Anterior cingulate cortex (tissue), 58 donors: ENCODE measurements around the gene PDE4DIP.
A peak's percentile ranks its signal among the peaks of the same experiment; 100 is the strongest.
"Not testable (repeated sequence)": the region's sequence is repeated elsewhere in the genome, so short reads cannot be mapped to it uniquely, and the experiment has no call there.

ENCODE experiments used
- DNase-seq, 58 donors: peaks; one replicate each; lab custom pipeline; 2025; lab: John Stamatoyannopoulos, UW

Gene PDE4DIP

GRCh38 chr1:148966084-148966483, 121.9 kb downstream of the PDE4DIP start:
- DNase-seq: not testable (repeated sequence)

DNA sequence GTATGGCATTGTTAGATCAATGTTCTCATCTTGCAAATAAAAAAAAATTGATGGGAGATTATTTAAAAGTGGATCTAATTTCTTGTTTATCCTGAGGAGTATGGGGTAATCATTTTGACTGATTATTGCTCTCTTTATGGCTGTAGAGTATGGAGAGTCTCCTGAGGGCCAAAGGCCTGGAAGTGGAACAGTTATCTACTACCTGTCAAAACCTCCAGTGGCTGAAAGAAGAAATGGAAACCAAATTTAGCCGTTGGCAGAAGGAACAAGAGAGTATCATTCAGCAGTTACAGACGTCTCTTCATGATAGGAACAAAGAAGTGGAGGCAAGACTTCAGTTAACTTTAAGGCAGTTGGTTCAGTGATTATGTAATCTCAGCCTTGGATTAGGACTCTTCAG, 123.4 kb downstream of the PDE4DIP start:
- DNase-seq: not testable (repeated sequence)

DNA sequence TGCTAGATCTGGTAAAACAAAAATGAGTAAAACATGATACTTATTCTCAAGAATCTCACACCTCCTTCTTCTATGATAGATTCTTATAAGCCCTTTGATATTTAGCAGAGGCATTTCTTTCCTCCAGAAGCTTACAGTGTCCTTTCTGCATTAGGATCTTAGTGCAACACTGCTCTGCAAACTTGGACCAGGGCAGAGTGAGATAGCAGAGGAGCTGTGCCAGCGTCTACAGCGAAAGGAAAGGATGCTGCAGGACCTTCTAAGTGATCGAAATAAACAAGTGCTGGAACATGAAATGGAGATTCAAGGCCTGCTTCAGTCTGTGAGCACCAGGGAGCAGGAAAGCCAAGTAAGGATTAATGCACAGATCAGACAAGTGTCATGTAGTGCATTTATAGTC, 124.5 kb downstream of the PDE4DIP start:
- DNase-seq: not testable (repeated sequence)

- not testable (repeated sequence) for DNase-seq
These were observed 124.9 kb downstream of the PDE4DIP start for GRCh38 chr1:148969126-148969525.

DNA sequence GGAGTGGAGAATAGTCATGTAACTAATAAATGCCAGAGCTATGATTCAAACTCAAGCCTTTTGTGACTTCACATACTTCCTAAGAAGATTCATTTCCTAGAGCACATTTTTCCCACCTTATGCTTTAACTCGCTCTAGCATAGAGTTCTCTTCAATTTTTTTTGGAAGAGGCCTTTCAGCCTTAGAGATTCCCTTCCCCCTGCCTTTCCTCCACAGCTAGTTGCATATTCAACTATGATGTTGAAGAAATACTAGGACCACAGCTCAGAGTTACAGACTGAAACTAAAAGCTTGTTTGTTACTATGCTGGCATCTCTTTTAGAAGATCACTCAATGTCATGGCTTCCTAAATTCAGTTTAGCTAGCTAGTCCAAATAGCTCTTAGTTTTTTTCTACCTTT, 131.2 kb downstream of the PDE4DIP start:
- not testable (repeated sequence) for DNase-seq

- not testable (repeated sequence) for DNase-seq
These were observed 131.8 kb downstream of the PDE4DIP start for GRCh38 chr1:148975866-148976537.

GRCh38 chr1:148977785-148978184, 133.6 kb downstream of the PDE4DIP start:
- DNase-seq: not testable (repeated sequence)

- DNase-seq: not testable (repeated sequence)
These were observed 145.2 kb downstream of the PDE4DIP start for GRCh38 chr1:148989378-148989777.

DNA sequence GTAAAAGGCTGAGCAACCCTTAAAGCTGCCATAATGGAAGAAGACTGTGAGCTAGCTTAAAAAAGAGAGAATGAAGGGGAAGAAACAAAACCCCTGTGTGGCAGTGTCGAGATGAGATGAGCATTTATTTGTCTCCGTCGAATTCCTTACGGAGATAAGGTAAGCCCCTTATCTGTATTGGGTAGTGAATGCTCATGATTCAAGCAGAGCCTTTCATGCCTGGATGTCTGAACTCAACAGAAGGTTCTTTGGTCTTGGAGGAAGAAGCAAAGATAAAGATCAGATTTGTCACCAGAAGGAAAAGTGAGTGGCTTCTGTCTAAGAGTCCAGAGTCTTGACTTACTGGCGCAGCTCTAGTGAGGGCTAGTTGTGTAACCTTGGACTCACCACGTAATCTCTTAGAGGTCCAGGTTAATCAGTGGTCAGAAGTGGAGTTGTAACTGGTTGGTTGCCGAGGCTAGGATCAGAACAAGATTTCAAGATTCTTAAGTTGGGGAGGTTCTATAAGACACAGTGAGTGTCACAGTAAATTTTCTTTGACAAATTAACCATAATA, 146.1 kb downstream of the PDE4DIP start:
- DNase-seq: not testable (repeated sequence)

- not testable (repeated sequence) for DNase-seq
These were observed 147.6 kb downstream of the PDE4DIP start for GRCh38 chr1:148991818-148992217.

- not testable (repeated sequence) for DNase-seq
These were observed 148.1 kb downstream of the PDE4DIP start for GRCh38 chr1:148992364-148992763.

DNA sequence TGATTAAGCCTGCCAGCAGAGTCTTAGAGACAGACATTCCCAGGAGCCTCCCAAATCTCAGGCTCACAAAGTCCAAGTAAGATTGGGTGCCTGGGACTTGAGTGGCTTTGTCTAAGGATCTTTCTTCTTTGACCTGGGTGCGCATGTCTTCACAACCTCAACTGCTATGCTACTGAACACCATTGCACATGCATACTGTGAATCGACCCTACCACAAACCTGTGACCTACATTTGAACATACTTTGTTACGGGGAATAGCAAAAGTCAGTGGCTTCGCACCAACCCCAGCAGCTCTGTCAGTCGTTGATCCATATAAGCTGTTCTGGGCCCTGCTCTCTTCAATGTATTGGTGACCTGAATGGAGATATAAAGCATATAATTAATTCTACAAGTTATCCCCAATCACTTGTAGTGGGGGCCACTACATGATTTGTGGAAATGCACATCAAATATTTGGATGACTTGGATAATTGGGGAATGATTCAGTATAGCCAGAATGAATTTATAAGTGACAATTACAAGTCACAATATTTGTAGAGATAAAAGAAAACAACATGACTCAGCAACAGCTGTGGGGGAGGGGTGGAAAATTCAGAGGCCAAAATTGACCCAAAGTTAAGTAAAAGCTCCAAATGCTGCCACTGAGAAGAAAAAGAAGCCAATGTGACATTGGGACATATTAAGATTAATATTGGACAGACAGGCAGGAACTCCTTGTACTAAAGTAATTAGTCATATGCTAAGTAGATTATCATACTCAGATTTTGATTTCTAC, 152.4 kb downstream of the PDE4DIP start:
- peak in 1 of 58 donors; percentile 27 for DNase-seq

DNA sequence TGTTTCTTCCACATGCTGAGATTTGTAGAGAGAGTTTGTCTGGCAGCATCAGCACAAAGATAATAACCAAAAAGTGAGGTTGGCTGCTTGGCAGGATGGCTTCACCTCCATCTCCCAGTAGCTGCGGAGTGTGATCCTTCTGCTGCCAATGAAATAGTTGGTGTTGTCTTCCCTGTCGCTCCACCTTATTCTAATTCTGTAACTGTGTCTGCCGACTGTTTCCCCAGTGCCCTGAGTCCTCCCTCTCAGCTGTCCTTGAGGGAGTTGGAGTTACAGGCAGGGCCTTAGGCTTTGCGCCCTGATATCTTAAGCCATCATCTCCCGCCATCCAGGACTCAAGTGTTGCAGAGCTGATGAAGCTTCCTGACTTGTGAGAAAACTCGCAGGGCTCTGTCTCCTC, 153.2 kb downstream of the PDE4DIP start:
- not testable (repeated sequence) for DNase-seq

DNA sequence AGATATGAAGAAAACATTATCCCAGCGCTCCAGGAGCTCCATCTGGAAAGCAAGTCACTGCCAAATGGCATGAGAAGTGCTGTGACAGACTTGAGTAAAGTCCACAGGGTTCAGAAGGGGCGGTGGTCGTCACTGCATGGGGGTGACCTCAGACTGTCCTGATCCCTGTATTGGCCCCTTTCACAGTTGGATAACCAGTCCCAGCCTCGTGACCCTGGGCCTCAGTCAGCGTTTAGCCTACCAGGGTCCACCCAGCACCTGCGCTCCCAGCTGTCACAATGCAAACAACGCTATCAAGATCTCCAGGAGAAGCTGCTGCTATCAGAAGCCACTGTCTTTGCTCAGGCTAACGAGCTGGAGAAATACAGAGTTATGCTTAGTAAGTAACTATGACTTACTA, 158.4 kb downstream of the PDE4DIP start:
- not testable (repeated sequence) for DNase-seq

GRCh38 chr1:149008326-149008725, 164.1 kb downstream of the PDE4DIP start:
- DNase-seq: not testable (repeated sequence)

- DNase-seq: not testable (repeated sequence)
These were observed 164.5 kb downstream of the PDE4DIP start for GRCh38 chr1:149008769-149009168.

DNA sequence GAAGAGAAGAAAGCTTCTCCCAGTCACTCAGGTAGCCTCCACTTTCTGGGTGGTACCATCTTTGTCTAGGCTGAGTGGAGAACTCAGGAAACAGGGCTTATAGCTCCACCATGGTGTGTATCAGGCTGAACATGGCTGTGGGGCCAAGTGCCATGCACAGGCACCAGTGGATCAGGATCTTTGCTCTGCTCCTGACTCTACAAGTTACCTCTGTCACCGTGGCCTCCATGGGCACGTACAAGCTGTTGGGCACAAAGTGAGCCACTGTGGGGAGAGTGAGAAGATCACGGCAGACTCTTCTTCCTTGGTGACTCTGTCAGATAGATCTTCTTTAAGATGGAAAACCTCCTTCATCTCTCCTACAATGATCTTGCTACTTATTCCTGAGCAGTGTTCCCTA, 165.5 kb downstream of the PDE4DIP start:
- not testable (repeated sequence) for DNase-seq

DNA sequence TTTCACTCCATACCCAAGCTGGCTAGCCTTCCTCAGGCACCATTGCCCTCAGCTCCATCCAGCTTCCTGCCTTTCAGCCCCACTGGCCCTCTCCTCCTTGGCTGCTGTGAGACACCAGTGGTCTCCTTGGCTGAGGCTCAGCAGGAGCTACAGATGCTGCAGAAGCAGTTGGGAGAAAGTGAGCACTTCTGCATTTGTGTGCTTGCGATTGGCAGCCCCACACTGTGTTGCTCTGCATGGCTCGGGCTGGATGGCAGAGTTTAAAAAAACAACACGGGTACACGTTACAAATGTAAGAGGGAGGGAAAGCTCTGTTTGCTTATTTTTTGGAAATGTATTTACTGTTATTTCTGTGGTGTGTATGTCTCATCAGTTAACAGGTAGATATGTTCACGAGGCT, 168.4 kb downstream of the PDE4DIP start:
- DNase-seq: not testable (repeated sequence)

GRCh38 chr1:149013513-149013912, 169.3 kb downstream of the PDE4DIP start:
- not testable (repeated sequence) for DNase-seq

GRCh38 chr1:149015522-149015921, 171.3 kb downstream of the PDE4DIP start:
- not testable (repeated sequence) for DNase-seq

- not testable (repeated sequence) for DNase-seq
These were observed 172.4 kb downstream of the PDE4DIP start for GRCh38 chr1:149016626-149017025.
